NAMALWA (cell line): ENCODE data around the gene NTN1.
"Not testable (repeated sequence)": the region's sequence is repeated elsewhere in the genome, so short reads cannot be mapped to it uniquely, and the experiment has no call there.

Experiments used
- DNase-seq: peaks from one replicate; pipeline ENCODE4 v3.0.0-alpha.2; 2015; ENCODE audit warnings: low spot score

The NTN1 gene

GRCh38 chr17:9021158-9021991 is at the start of gene NTN1:
Gene NTN1 (plus strand): TSS chr17:9021510. CDS start chr17:9022374, 864 bp downstream.
- no peak for DNase-seq

GRCh38 chr17:8975091-8975725 is 46.1 kb upstream of the NTN1 start:
- DNase-seq, result no peak

GRCh38 chr17:8976638-8977037 is 44.7 kb upstream of the NTN1 start:
- no peak for DNase-seq

GRCh38 chr17:8979715-8980114 is 41.6 kb upstream of the NTN1 start:
- no peak for DNase-seq

- no peak for DNase-seq
Measured at GRCh38 chr17:8981443-8981842, 39.9 kb upstream of the NTN1 start.

- DNase-seq, result not testable (repeated sequence)
Measured at GRCh38 chr17:8984225-8984624, 37.1 kb upstream of the NTN1 start.

GRCh38 chr17:8985054-8985701 is 36.1 kb upstream of the NTN1 start:
- no peak for DNase-seq

- DNase-seq, result no peak
Measured at GRCh38 chr17:8986295-8986694, 35.0 kb upstream of the NTN1 start.

GRCh38 chr17:8988263-8988935 is 32.9 kb upstream of the NTN1 start:
- not testable (repeated sequence) for DNase-seq

GRCh38 chr17:8991514-8992285 is 29.6 kb upstream of the NTN1 start:
- DNase-seq, result peak; percentile 53

- DNase-seq, result peak; percentile 31
Measured at GRCh38 chr17:8994319-8994718, 27.0 kb upstream of the NTN1 start.

GRCh38 chr17:8995711-8996110 is 25.6 kb upstream of the NTN1 start:
- no peak for DNase-seq

- DNase-seq, result peak; percentile 70
Measured at GRCh38 chr17:8997994-8998628, 23.2 kb upstream of the NTN1 start.

GRCh38 chr17:9001559-9001958 is 19.8 kb upstream of the NTN1 start:
- DNase-seq, result no peak

- DNase-seq, result no peak
Measured at GRCh38 chr17:9002227-9002605, 19.1 kb upstream of the NTN1 start.

GRCh38 chr17:9002606-9003354 is 18.5 kb upstream of the NTN1 start:
- DNase-seq, result no peak

GRCh38 chr17:9003355-9004131 is 17.8 kb upstream of the NTN1 start:
- no peak for DNase-seq

GRCh38 chr17:9004132-9004960 is 17.0 kb upstream of the NTN1 start:
- no peak for DNase-seq

- DNase-seq, result no peak
Measured at GRCh38 chr17:9004961-9005285, 16.4 kb upstream of the NTN1 start.
